ENCODE measurements around the gene IZUMO1. TPM values are rescaled to one million over a fixed set of nuclear protein-coding genes. Genes with fewer than 3 reads are reported as not detected.
A peak's percentile ranks its signal among the peaks of the same experiment; 100 is the strongest.

IZUMO1 gene
- total and polyA plus RNA-seq, 2 of the 13 experiments (the other 11 are each of a cell fraction or from before 2014, with no cell fraction given), result 0.07 to 0.22 TPM

DNA sequence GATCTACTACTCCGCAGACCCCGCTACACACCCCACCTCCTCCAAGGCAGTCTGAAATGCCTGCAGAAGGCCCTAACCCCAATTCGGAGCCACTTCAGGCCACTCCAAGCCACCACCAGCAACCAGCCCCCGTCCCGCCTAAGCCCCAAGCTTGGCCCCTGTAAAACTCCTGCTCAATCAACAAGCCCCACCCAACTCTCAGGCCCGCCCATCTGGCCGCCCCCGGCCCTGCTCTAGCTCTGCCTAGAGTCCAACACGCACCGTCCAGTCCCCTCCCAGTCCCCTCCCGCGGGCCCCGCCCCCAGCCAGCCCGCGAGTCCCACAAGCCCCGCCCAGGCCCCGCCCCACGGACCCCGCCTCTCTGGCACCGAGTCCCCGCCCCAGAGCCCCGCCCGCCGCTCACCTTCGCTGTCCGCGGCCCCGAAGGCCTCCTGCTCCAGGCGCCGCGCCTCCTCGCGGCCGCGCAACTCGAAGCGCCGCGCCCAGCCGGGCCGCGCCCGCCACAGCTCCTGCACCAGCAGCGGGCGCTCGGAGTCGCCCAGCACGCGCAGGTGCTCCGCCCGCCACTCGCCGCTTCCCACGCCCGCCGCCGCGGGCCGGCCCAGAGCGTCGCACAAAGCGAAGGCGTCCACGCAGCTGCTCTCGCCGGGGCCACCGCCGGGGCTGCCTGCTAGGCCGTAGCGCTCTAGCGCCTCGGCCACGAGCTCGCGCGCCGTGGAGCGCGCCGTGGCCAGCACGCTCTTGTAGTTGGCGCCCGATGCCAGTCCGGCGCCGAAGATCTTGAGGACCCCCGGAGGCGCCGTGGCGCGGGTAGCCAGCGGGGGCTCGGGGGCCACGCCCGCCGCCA lies 7.9 kb downstream of the IZUMO1 start (continued):
- no peak for TF ChIP-seq SNAPC5 (CRISPR knock-in tag; IDR thresholded peaks at IDR 0.05; ENCODE audit: borderline replicate concordance)
- no peak for TF ChIP-seq ZNF235 (CRISPR knock-in tag; IDR thresholded peaks at IDR 0.05; ENCODE audit: borderline replicate concordance)
- peak; percentile 73; the same call in 1 of the 2 replicates for TF ChIP-seq ZNF546 (CRISPR knock-in tag; conservative IDR thresholded peaks at IDR 0.05)
- TF ChIP-seq SP2 (CRISPR knock-in tag; IDR thresholded peaks at IDR 0.05), result no peak
- no peak for TF ChIP-seq ZNF781 (CRISPR knock-in tag; IDR thresholded peaks at IDR 0.05; ENCODE audit: borderline replicate concordance, not compliant biosample characterization)
- peak; percentile 46; the same call in 1 of the 2 replicates for TF ChIP-seq MED1 (CRISPR knock-in tag; IDR thresholded peaks at IDR 0.05)
- TF ChIP-seq MBD4 (IDR thresholded peaks at IDR 0.05; ENCODE audit: borderline replicate concordance, low read length), result no peak
- TF ChIP-seq SALL1 (CRISPR knock-in tag; IDR thresholded peaks at IDR 0.05), result peak; percentile 45; the same call in 1 of the 2 replicates
- TF ChIP-seq HOXA9 (CRISPR knock-in tag; IDR thresholded peaks at IDR 0.05; ENCODE audit: borderline replicate concordance), result 0 out of 2 replicates have a peak, but pooled peaks have one; percentile 22
- TF ChIP-seq ZBTB42 (CRISPR knock-in tag; IDR thresholded peaks at IDR 0.05), result no peak
- TF ChIP-seq ZNF879 (CRISPR knock-in tag; IDR thresholded peaks at IDR 0.05), result no peak
- peak; percentile 68 for TF ChIP-seq ZSCAN25 (CRISPR knock-in tag; IDR thresholded peaks at IDR 0.05)
- TF ChIP-seq ARNTL (CRISPR knock-in tag; IDR thresholded peaks at IDR 0.05), result peak; percentile 24; the same call in 1 of the 2 replicates
- TF ChIP-seq CBX1 (IDR thresholded peaks at IDR 0.05; ENCODE audit: low read depth), result no peak
- no peak; the same call in 1 of the 2 replicates for TF ChIP-seq ZNF768 (CRISPR knock-in tag; IDR thresholded peaks at IDR 0.05)
- peak; percentile 77; the same call in 1 of the 2 replicates for TF ChIP-seq ZBTB38 (CRISPR knock-in tag; IDR thresholded peaks at IDR 0.05)
- 0 out of 2 replicates have a peak, but pooled peaks have one; percentile 67 for TF ChIP-seq BORCS8-MEF2B (CRISPR knock-in tag; IDR thresholded peaks at IDR 0.05)
- TF ChIP-seq, protein P1, sequence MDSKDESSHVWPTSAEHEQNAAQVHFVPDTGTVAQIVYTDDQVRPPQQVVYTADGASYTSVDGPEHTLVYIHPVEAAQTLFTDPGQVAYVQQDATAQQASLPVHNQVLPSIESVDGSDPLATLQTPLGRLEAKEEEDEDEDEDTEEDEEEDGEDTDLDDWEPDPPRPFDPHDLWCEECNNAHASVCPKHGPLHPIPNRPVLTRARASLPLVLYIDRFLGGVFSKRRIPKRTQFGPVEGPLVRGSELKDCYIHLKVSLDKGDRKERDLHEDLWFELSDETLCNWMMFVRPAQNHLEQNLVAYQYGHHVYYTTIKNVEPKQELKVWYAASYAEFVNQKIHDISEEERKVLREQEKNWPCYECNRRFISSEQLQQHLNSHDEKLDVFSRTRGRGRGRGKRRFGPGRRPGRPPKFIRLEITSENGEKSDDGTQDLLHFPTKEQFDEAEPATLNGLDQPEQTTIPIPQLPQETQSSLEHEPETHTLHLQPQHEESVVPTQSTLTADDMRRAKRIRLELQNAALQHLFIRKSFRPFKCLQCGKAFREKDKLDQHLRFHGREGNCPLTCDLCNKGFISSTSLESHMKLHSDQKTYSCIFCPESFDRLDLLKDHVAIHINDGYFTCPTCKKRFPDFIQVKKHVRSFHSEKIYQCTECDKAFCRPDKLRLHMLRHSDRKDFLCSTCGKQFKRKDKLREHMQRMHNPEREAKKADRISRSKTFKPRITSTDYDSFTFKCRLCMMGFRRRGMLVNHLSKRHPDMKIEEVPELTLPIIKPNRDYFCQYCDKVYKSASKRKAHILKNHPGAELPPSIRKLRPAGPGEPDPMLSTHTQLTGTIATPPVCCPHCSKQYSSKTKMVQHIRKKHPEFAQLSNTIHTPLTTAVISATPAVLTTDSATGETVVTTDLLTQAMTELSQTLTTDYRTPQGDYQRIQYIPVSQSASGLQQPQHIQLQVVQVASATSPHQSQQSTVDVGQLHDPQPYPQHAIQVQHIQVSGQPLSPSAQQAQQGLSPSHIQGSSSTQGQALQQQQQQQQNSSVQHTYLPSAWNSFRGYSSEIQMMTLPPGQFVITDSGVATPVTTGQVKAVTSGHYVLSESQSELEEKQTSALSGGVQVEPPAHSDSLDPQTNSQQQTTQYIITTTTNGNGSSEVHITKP (CRISPR knock-in tag; IDR thresholded peaks at IDR 0.05; ENCODE audit: low read depth), result no peak
- peak; percentile 95 for TF ChIP-seq ARNT2 (CRISPR knock-in tag; IDR thresholded peaks at IDR 0.05; ENCODE audit: low read depth)
- TF ChIP-seq, protein P2, sequence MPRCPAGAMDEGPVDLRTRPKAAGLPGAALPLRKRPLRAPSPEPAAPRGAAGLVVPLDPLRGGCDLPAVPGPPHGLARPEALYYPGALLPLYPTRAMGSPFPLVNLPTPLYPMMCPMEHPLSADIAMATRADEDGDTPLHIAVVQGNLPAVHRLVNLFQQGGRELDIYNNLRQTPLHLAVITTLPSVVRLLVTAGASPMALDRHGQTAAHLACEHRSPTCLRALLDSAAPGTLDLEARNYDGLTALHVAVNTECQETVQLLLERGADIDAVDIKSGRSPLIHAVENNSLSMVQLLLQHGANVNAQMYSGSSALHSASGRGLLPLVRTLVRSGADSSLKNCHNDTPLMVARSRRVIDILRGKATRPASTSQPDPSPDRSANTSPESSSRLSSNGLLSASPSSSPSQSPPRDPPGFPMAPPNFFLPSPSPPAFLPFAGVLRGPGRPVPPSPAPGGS (CRISPR knock-in tag; IDR thresholded peaks at IDR 0.05), result peak; percentile 93
- no peak for TF ChIP-seq ZNF549 (CRISPR knock-in tag; IDR thresholded peaks at IDR 0.05)
- TF ChIP-seq, protein P3, sequence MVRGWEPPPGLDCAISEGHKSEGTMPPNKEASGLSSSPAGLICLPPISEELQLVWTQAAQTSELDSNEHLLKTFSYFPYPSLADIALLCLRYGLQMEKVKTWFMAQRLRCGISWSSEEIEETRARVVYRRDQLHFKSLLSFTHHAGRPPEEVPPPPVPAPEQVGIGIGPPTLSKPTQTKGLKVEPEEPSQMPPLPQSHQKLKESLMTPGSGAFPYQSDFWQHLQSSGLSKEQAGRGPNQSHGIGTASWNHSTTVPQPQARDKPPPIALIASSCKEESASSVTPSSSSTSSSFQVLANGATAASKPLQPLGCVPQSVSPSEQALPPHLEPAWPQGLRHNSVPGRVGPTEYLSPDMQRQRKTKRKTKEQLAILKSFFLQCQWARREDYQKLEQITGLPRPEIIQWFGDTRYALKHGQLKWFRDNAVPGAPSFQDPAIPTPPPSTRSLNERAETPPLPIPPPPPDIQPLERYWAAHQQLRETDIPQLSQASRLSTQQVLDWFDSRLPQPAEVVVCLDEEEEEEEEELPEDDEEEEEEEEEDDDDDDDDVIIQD (CRISPR knock-in tag; IDR thresholded peaks at IDR 0.05; ENCODE audit: low read depth), result no peak
- no peak for TF ChIP-seq SIN3B (IDR thresholded peaks at IDR 0.05; ENCODE audit: low read length)
- no peak for TF ChIP-seq TBX2 (CRISPR knock-in tag; IDR thresholded peaks at IDR 0.05; ENCODE audit: borderline replicate concordance)

All from HepG2 (cell line).